GM20000 (cell line): ENCODE data around the gene CLSTN1.

Experiments
- DNase-seq: peaks from one replicate; pipeline ENCODE4 v3.0.0; 2012; ENCODE audit warnings: low spot score
- CTCF ChIP-seq: IDR thresholded peaks from 2 replicates; pipeline ENCODE4 v1.5.1; 2012; ENCODE audit warnings: mild to moderate bottlenecking, control low read depth; ENCODE audit errors: extremely low read depth, missing control alignments

CLSTN1 gene

DNA sequence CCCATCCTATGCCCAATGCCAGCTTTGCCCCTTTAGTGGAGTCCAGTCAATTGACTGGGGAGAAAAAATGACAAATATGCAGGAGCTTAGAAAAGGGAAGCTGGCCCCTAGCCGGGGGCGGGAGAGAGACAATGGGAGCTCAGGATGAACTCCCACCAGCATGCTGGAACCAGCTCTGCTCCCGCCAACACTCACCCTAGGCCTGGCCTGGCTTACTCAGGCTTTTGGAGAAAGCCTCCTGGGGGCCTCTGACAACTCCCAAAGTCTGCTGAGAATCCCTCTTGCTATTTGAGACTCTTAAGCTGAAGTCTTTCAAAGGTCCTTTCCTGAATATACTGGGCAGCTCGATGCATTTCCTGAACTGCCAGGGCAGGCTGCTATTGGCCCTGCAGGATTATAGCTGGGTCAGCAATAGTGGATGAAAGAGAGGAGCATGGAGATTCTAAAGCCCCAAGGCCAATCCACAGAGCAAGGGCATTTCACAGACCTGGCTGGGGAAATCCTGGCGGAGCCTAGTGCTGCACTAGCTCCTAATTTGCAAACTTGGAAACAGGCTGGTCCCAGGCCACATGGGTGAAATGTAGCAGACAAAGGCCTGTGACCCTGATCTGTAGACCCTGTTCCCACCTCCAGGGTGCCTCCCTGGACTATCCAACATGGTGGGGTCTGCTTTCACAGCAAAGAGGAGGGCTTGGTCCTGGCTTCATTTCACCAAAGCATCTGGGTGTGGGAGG, 35.7 kb upstream of the CLSTN1 start:
- DNase-seq, result no peak
- TF ChIP-seq CTCF, result no peak

GRCh38 chr1:9858293-9859035, 34.7 kb upstream of the CLSTN1 start:
- TF ChIP-seq CTCF, result no peak
- no peak for DNase-seq

DNA sequence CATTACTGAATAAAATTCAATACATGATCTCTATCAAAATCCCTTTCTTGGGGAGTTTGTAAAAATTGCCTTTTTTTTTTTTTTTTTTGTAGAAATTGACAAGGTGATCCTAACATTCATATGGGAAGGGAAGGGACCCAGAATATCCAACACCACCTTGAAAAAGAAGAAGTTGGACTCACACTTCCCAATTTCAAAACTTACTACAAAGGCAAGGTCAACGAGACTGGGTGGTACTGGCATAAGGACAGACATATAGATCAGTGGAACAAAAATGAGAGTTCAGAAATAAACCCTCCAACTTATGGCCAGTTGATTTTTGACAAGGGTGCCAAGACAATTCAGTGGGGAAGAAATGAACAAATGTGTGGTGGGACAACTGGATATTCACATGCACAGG, 31.4 kb upstream of the CLSTN1 start:
- DNase-seq, result no peak
- TF ChIP-seq CTCF, result no peak

DNA sequence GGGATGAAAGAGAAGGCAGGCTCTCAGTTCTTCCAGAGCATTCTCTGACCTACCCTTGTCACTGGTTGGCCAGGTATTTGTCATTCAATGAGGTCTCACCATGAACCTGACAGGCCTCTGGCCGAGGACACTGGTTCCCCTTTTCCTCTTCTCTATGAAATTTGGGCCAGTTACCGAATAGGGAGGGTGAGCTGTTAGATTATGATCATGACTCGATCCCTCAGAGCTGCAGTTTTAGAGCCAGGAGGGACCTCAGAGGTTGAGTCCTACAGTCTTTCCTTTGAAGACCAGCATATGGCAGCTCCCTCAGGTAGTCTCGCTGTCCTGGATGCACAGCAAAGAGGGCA, 29.5 kb upstream of the CLSTN1 start:
- no peak for TF ChIP-seq CTCF

DNA sequence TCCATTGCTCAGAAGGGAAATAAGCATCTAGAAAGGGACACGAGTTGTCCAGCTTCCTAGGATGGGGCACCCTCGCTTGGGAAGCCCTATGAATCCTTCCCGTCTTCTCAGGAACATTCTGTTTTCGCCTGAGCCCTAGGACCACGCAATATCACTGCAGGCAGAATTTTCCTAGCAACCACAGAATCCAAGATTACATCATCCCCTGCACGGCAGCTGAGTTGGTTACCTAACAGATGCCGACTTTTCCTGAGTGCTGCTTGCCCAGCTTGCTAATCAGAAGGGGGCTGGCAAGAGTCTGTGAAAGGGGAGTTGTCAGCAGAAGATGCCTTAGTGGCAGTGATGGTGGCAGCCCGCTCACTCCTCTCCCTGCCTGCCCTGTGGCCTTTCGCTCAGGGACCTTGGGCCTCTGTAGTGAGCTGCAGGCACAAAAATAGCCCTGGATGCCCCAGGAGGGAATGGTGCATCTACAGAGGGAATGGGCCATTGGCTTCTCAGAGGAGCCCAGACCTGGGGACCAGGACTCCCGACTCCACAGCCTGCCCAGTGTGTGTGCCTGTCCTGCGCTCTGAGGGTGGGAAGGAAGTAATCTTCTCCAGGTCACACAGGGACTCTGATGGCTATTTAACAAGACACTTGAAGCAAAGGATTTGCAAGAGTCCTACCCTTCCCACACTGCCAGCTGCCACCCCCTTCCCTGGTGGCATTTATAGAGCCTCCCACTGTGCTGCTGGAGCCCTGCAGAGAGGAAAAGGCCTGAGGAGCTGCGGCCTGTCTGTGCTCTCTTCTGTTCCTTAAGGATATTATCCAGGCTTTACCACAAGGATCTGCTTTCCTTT, 28.9 kb upstream of the CLSTN1 start:
- TF ChIP-seq CTCF, result no peak
- DNase-seq, result no peak

More for the DNA sequence above, 29.5 kb upstream of the CLSTN1 start:
- DNase-seq, result no peak

GRCh38 chr1:9852004-9852403, 28.2 kb upstream of the CLSTN1 start:
- no peak for DNase-seq
- no peak for TF ChIP-seq CTCF

DNA sequence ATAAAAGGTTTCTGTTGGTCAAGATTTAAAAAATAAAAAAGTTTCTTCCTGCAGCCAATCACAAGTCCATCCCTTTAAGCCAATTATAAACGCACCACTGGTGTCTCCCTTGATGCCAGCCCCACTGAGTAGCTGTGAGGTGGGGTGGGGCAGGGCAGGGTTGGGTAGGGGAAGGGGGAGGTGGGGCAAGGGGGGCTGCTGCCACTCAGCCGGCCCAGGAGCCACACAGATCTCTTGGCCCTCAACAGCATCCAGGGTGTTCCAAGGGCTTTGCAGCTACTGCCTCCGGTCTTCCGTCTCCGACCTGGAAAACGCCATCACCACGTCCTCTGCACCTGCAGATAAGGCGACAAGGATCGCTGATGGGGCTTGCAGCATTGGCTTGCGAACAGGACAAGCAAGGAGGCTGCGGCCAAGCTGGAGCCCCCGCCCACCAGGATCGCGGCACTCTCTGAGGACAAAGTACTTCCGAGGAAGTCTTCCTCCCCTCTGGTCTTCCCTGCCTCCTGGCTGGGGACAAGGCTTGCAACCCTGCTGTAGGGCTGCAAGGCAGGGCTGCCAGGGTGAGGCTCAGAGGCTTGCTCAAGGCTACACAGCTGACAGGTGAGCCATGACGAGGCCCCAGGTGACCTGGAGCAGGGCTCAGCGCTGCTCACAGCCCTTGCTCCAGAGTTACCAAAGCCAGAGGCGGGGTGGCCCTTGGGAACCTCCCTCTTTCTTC, 26.8 kb upstream of the CLSTN1 start:
- TF ChIP-seq CTCF, result no peak
- DNase-seq, result no peak
